ENCODE data around the gene MYOM3. TPM values are rescaled to one million over a fixed set of nuclear protein-coding genes. Genes with fewer than 3 reads are reported as not detected.

MYOM3 gene
- total RNA-seq, 1 donor from 2014 or later = not detected

DNA sequence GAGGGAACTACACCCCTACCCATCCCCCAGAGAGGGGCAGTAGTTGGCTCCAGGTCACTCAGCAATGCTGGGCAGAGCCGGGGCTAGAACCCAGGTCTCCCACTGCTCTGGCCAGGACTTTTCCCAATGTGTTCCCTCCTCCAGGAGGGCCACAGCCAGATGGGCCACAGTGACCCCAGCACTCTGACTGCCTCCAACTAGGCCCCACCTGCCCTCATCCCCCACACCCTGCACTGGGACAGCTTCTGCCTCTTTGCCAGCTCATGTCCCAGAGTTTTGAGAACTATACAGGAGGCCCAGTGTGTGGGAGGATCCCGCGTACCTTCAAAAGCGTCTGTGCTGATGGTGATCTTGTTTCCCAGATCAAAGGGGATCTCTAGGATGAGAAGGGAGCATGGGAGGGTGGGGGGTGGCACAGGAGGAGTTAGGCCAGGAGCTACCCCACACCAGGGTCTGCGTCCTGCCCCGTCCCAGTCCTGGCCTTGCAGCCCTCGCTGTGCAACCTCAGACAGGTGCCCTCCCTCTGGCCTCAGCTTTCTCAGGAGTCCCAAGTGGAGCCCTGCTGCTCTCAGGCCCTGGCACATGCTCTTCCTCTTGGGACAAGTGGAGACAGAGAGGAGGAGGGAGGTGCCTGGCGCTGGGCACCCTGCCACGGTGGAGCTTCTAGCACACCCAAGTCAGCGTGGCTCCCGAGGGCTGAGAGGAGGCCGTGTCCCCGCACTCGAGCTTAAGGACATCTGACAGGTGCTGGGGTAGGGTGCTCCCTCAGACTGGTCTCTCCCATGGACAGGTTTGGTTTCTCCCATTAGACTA lies 22.0 kb downstream of the MYOM3 start:
- no peaks in the 10 kb centered on the region for H3K4me1 Mint-ChIP-seq
- TF ChIP-seq, protein P1, sequence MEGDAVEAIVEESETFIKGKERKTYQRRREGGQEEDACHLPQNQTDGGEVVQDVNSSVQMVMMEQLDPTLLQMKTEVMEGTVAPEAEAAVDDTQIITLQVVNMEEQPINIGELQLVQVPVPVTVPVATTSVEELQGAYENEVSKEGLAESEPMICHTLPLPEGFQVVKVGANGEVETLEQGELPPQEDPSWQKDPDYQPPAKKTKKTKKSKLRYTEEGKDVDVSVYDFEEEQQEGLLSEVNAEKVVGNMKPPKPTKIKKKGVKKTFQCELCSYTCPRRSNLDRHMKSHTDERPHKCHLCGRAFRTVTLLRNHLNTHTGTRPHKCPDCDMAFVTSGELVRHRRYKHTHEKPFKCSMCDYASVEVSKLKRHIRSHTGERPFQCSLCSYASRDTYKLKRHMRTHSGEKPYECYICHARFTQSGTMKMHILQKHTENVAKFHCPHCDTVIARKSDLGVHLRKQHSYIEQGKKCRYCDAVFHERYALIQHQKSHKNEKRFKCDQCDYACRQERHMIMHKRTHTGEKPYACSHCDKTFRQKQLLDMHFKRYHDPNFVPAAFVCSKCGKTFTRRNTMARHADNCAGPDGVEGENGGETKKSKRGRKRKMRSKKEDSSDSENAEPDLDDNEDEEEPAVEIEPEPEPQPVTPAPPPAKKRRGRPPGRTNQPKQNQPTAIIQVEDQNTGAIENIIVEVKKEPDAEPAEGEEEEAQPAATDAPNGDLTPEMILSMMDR (conservative IDR thresholded peaks at IDR 0.05) = no peak
- no peaks in the 10 kb centered on the region for H3K9me3 Mint-ChIP-seq
- no peaks in the 10 kb centered on the region for H3K36me3 Mint-ChIP-seq (ENCODE audit: low read depth)
- H3K27ac Mint-ChIP-seq (ENCODE audit: unreplicated experiment) = no peak overlapping the region
- no peak overlapping the region for H3K4me3 Mint-ChIP-seq
- peaks cover 10% of the 10 kb centered on the region for H3K27me3 Mint-ChIP-seq (ENCODE audit: low read depth)
- no peak for DNase-seq (ENCODE audit: low read depth, low spot score)

DNA sequence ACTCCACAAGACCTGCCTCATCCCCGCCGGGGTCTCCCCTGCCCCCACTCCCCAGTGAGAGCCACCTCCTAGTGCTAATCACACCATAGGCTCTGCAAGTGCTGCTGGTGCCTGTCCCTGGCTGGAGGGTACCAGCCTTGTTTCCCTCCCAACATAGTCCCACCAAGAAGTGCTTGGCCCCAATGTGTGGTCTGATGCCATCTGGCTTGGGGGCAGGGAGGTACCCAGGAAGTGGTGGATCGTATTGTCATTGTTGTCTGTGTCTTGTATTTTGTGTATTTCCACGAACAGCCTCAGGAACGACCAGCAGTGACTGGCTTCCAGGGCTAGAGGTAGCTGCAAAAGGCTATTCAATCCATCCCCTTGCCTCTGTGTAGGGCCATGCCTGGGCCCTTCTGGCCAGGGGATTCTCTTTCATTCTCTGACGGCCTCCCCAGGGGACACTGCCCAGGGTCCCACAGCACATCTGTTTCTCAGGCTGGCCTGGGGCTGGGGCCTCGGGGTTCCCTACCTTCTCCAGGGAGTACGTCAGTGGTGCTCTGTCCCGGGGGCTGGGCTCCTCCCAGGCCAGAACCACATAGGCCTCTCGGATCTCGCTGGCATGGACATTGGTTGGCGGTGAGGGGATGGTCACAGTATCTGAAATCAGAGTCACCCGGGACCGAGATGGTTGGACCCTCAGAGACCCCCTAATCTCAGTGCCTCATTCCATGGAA lies 22.8 kb downstream of the MYOM3 start:
- Mint-ChIP-seq H3K27ac (ENCODE audit: unreplicated experiment) (no peak overlapping the region), H3K4me1 (no peaks in the 10 kb centered on the region), H3K4me3 (no peak overlapping the region), H3K36me3 (ENCODE audit: low read depth) (no peaks in the 10 kb centered on the region), H3K27me3 (ENCODE audit: low read depth) (peaks cover 10% of the 10 kb centered on the region), H3K9me3 (no peaks in the 10 kb centered on the region)
- DNase-seq (ENCODE audit: low read depth, low spot score) = no peak
- TF ChIP-seq, protein P1 (conservative IDR thresholded peaks at IDR 0.05) = no peak

DNA sequence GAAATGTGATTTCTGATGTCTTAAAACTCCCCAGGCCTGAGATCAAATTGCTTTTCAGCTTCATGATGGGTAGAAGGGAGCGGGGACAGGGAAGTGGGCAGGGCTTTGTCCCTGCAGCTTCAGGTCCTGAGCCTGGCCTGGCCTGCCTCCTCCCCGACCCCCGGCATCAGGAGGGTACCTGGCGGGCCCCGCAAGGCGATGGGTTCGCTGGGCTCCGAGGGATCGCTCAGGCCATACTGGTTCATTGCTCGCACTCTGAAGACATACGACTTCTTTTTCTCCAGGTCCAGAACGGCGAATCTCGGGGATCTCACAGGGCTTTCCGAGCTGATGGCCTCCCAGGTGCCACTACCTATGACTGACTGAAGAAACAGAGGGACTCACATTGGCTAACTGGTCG lies 25.5 kb downstream of the MYOM3 start:
- no peak overlapping the region for H3K4me3 Mint-ChIP-seq
- peaks cover 10% of the 10 kb centered on the region for H3K27me3 Mint-ChIP-seq (ENCODE audit: low read depth)
- H3K27ac Mint-ChIP-seq (ENCODE audit: unreplicated experiment) = no peak overlapping the region
- H3K4me1 Mint-ChIP-seq = no peaks in the 10 kb centered on the region
- DNase-seq (ENCODE audit: low read depth, low spot score) = no peak
- H3K9me3 Mint-ChIP-seq = no peaks in the 10 kb centered on the region
- H3K36me3 Mint-ChIP-seq (ENCODE audit: low read depth) = no peaks in the 10 kb centered on the region
- TF ChIP-seq, protein P1 (conservative IDR thresholded peaks at IDR 0.05) = no peak

DNA sequence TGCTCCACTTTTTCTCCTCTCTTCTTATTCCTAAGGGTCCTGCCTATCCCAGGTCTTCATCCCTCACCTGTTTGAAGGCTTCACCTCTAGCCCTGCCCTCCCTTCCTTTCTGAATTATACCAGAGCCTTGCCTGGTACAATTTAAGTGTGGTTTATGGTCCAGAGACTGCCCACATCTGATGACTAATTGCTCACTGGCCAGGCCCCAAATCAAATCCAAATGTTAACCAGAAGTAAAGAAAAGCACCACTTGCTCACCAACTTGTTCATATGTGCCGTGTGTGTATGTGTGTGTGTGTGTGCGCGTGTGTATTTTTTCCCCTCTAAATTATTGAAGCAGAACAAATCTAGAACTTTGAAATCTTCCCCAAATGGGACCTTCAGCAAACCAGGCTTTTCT lies 26.4 kb downstream of the MYOM3 start:
- TF ChIP-seq, protein P1 (conservative IDR thresholded peaks at IDR 0.05) = no peak

DNA sequence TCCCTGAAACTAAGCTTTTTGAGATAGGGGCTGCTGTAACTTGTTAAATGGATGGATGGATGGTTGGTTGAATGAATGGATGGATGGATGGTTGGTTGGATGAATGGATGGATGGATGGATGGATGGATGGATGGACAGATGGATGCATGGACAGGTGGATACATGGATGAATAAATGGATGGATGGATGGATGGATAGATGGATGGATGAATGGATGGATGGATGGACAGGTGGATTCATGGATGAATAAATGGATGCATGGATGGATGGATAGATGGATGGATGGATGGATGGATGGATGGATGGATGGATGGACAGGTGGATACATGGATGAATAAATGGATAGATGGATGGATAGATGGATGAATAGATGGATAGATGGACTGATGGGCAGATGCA lies 26.9 kb downstream of the MYOM3 start:
- peaks cover 10% of the 10 kb centered on the region for H3K27me3 Mint-ChIP-seq (ENCODE audit: low read depth)
- no peaks in the 10 kb centered on the region for H3K36me3 Mint-ChIP-seq (ENCODE audit: low read depth)
- H3K4me1 Mint-ChIP-seq = no peaks in the 10 kb centered on the region
- TF ChIP-seq, protein P1 (conservative IDR thresholded peaks at IDR 0.05) = no peak
- H3K9me3 Mint-ChIP-seq = no peaks in the 10 kb centered on the region
- H3K27ac Mint-ChIP-seq (ENCODE audit: unreplicated experiment) = no peak overlapping the region
- DNase-seq (ENCODE audit: low read depth, low spot score) = no peak
- no peak overlapping the region for H3K4me3 Mint-ChIP-seq

More for the DNA sequence above, 26.4 kb downstream of the MYOM3 start:
- no peaks in the 10 kb centered on the region for H3K9me3 Mint-ChIP-seq
- H3K36me3 Mint-ChIP-seq (ENCODE audit: low read depth) = no peaks in the 10 kb centered on the region
- peaks cover 10% of the 10 kb centered on the region for H3K27me3 Mint-ChIP-seq (ENCODE audit: low read depth)
- no peak overlapping the region for H3K4me3 Mint-ChIP-seq
- no peaks in the 10 kb centered on the region for H3K4me1 Mint-ChIP-seq
- no peak for DNase-seq (ENCODE audit: low read depth, low spot score)
- H3K27ac Mint-ChIP-seq (ENCODE audit: unreplicated experiment) = no peak overlapping the region

All from neural crest cell (in vitro differentiated cells).